ENCODE data around the gene PKD1. TPM values are rescaled to one million over a fixed set of nuclear protein-coding genes. Genes with fewer than 3 reads are reported as not detected.

Gene PKD1
- total RNA-seq, 5 donors from 2014 or later (not counting 1 experiment from before 2014, with no cell fraction given), result 99.4 to 152 (median 137) TPM

DNA sequence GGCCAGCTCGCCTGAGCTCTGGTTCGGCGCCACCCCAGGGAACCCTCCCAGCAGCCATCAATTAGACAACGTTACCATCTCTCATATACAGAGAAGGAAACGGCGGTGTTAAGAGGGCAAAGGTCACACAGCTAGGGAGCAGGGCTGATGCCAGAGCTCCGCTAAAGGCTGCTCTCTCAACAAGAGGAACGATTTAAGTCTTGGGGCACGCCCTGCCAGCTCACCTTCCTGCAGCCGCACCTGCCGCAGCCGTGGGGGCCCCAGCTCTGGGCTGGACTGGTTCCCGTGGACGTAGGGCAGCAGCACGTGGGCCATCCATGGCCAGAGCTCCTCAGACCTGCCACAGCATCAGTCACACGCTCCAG, 43.5 kb downstream of the PKD1 start:
- H3K4me3 Mint-ChIP-seq, result no peak overlapping the region
- no peaks in the 10 kb centered on the region for H3K9me3 Mint-ChIP-seq
- Histone ChIP-seq H3K9me3 (no peaks in the 10 kb centered on the region), H3K4me1 (ENCODE audit: control insufficient read depth in 1 of 2, extremely low read depth in 1 of 2, insufficient read depth in 2 of 2, low read length in 2 of 2) (no peaks in the 10 kb centered on the region), H3K27me3 (replicated peaks in 1 of 2; ENCODE audit: control insufficient read depth in 2 of 2, extremely low read depth in 1 of 2, insufficient read depth in 2 of 2, low read length in 1 of 2) (no peaks in the 10 kb centered on the region), H3K4me3 (ENCODE audit: control insufficient read depth in 1 of 2, extremely low read depth in 1 of 2, low read length in 1 of 2) (no peak overlapping the region), H3K36me3 (ENCODE audit: control insufficient read depth in 2 of 2, extremely low read depth in 1 of 2, insufficient read depth in 1 of 2, low read length in 1 of 2) (peaks cover 19 to 50% of the 10 kb centered on the region in 2 donors), H3K27ac (ENCODE audit: low read length) (no peak overlapping the region)
- ChIA-PET CTCF (no interaction called here), POLR2A (no interaction called here)
- no peaks in the 10 kb centered on the region for H3K4me1 Mint-ChIP-seq
- no peak overlapping the region for H3K27ac Mint-ChIP-seq
- 89% methylated on average over 13 of the region's 16 CpGs for WGBS (ENCODE audit: insufficient coverage)
- ATAC-seq (replicated peaks in 1 of 4) (no peak), DNase-seq (no peak)
- H3K27me3 Mint-ChIP-seq, result no peaks in the 10 kb centered on the region
- H3K36me3 Mint-ChIP-seq, result peaks cover 14% of the 10 kb centered on the region

DNA sequence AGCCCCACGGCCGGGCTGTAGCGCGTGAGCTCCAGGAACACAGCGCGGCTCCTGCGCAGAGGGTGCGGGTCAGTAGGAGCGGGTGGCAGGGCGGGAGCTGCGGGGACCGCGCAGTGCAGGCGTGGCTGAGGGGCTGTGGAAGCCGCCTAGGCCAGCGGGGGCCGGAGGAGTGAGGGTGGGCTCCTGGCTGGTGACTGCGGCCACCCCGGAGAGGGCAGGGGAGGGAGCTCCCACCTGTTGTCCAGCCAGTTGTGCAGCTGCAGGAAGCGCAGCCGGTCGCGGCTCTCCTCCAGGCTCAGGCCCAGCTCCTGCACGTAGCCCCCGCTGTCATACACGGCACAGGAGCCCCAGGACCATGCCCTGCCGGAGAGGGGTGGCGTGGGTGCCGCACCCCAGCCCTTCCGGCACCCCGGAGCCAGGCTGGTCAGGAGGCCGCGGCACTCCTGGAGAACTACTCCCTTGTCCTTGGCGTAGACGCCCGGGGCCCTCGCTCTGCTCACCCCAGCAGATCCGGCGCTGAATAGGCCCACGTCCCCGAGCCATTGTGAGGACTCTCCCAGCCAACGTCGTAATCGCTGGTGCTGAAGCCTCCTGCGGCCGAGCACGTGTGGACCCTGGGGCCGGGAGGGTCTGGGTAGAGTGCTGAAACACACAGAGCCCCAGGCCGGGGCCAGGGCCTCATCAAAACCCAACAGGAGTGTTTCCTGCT, 44.0 kb downstream of the PKD1 start:
- Histone ChIP-seq H3K27ac (ENCODE audit: low read length) (no peak overlapping the region), H3K9me3 (no peaks in the 10 kb centered on the region), H3K4me3 (ENCODE audit: control insufficient read depth in 1 of 2, extremely low read depth in 1 of 2, low read length in 1 of 2) (no peak overlapping the region), H3K4me1 (ENCODE audit: control insufficient read depth in 1 of 2, extremely low read depth in 1 of 2, insufficient read depth in 2 of 2, low read length in 2 of 2) (no peaks in the 10 kb centered on the region), H3K27me3 (replicated peaks in 1 of 2; ENCODE audit: control insufficient read depth in 2 of 2, extremely low read depth in 1 of 2, insufficient read depth in 2 of 2, low read length in 1 of 2) (no peaks in the 10 kb centered on the region), H3K36me3 (ENCODE audit: control insufficient read depth in 2 of 2, extremely low read depth in 1 of 2, insufficient read depth in 1 of 2, low read length in 1 of 2) (peaks cover 21 to 50% of the 10 kb centered on the region in 2 donors)
- Mint-ChIP-seq H3K27me3 (no peaks in the 10 kb centered on the region), H3K4me1 (no peaks in the 10 kb centered on the region), H3K4me3 (no peak overlapping the region), H3K9me3 (no peaks in the 10 kb centered on the region), H3K27ac (no peak overlapping the region), H3K36me3 (peaks cover 19% of the 10 kb centered on the region)
- DNase-seq (no peak), ATAC-seq (replicated peaks in 1 of 4) (peak in 1 of 4 experiments; percentile 3)
- WGBS (ENCODE audit: insufficient coverage), result 96% methylated on average over 40 of the region's 49 CpGs
- ChIA-PET CTCF (no interaction called here), POLR2A (no interaction called here)

DNA sequence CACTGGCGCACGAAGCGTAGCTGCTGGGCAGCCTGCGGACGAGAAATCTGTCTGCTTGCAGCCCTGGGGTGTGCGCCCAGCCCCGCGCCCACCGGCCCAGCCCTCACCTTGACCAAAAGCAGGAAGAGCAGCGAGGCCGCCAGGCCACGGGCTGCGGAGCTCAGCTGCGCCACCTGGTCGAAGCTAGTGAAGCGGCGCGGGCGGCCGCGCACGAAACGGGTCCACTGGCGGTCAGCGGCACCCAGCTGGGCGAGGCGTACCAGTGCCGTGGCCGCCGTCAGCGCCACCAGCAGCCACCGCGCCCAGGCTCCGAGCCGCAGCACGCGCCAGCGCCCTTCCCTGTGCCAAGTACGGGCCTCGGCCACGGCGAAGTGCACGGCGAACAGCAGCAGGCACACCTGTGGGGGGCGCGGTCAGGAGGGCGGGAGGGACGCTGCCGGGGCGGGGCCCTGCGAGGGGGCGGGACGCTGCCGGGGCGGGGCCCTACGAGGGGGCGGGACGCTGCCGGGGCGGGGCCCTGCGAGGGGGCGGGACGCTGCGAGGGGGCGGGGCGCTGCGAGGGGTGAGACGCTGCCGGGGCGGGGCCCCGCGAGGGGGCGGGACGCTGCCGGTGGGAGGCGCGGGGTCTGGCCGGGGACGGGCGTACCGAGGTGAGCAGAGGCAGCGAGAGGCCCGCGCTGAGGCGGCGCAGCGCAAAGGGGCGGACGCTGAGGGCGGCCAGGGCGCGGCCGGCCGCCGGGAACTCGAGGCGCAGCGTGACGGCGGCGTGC, 44.7 kb downstream of the PKD1 start:
- Histone ChIP-seq H3K9me3 (no peaks in the 10 kb centered on the region), H3K36me3 (ENCODE audit: control insufficient read depth in 2 of 2, extremely low read depth in 1 of 2, insufficient read depth in 1 of 2, low read length in 1 of 2) (peaks cover 24 to 55% of the 10 kb centered on the region in 2 donors), H3K27me3 (replicated peaks in 1 of 2; ENCODE audit: control insufficient read depth in 2 of 2, extremely low read depth in 1 of 2, insufficient read depth in 2 of 2, low read length in 1 of 2) (no peaks in the 10 kb centered on the region), H3K4me3 (ENCODE audit: control insufficient read depth in 1 of 2, extremely low read depth in 1 of 2, low read length in 1 of 2) (no peak overlapping the region), H3K27ac (ENCODE audit: low read length) (no peak overlapping the region), H3K4me1 (ENCODE audit: control insufficient read depth in 1 of 2, extremely low read depth in 1 of 2, insufficient read depth in 2 of 2, low read length in 2 of 2) (no peaks in the 10 kb centered on the region)
- ATAC-seq (replicated peaks in 1 of 4) (peak in 2 of 4 experiments; percentile 21 to 55), DNase-seq (peak in 17 of 35 experiments; percentile 1 to 30 (median 11))
- no peak overlapping the region for H3K4me3 Mint-ChIP-seq
- H3K27ac Mint-ChIP-seq, result no peak overlapping the region
- no peaks in the 10 kb centered on the region for H3K4me1 Mint-ChIP-seq
- POLR2A ChIA-PET, result no interaction called here
- no peaks in the 10 kb centered on the region for H3K9me3 Mint-ChIP-seq
- H3K36me3 Mint-ChIP-seq, result peaks cover 15% of the 10 kb centered on the region
- no peaks in the 10 kb centered on the region for H3K27me3 Mint-ChIP-seq
- 94% methylated on average over 82 of the region's 101 CpGs for WGBS (ENCODE audit: insufficient coverage)
- CTCF ChIA-PET, result no interaction called here

DNA sequence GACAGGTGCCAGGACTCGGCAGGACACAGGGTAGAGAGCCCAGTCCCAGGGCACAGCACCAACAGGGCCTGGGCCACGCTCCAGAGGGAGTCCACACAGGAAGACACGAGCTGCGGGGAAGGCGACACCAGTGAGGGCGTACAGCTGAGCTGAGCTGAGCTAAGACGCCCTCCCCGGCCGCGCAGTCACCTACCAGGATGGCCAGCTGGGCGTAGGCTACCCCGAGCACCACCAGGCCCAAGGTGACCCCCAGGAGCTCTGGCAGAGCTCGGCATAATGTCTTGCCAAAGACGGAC, 45.3 kb downstream of the PKD1 start:
- Mint-ChIP-seq H3K27ac (no peak overlapping the region), H3K4me1 (no peaks in the 10 kb centered on the region), H3K4me3 (no peak overlapping the region), H3K9me3 (no peaks in the 10 kb centered on the region), H3K27me3 (no peaks in the 10 kb centered on the region), H3K36me3 (peaks cover 12% of the 10 kb centered on the region)
- no peak for ATAC-seq (replicated peaks in 1 of 4)
- Histone ChIP-seq H3K9me3 (no peaks in the 10 kb centered on the region), H3K27ac (ENCODE audit: low read length) (no peak overlapping the region), H3K36me3 (ENCODE audit: control insufficient read depth in 2 of 2, extremely low read depth in 1 of 2, insufficient read depth in 1 of 2, low read length in 1 of 2) (peaks cover 23 to 58% of the 10 kb centered on the region in 2 donors), H3K4me1 (ENCODE audit: control insufficient read depth in 1 of 2, extremely low read depth in 1 of 2, insufficient read depth in 2 of 2, low read length in 2 of 2) (no peaks in the 10 kb centered on the region), H3K27me3 (replicated peaks in 1 of 2; ENCODE audit: control insufficient read depth in 2 of 2, extremely low read depth in 1 of 2, insufficient read depth in 2 of 2, low read length in 1 of 2) (no peaks in the 10 kb centered on the region), H3K4me3 (ENCODE audit: control insufficient read depth in 1 of 2, extremely low read depth in 1 of 2, low read length in 1 of 2) (no peak overlapping the region)
- POLR2A ChIA-PET, result no interaction called here
- DNase-seq, result no peak
- WGBS (ENCODE audit: insufficient coverage), result 93% methylated on average over 13 of the region's 14 CpGs
- CTCF ChIA-PET, result no interaction called here

DNA sequence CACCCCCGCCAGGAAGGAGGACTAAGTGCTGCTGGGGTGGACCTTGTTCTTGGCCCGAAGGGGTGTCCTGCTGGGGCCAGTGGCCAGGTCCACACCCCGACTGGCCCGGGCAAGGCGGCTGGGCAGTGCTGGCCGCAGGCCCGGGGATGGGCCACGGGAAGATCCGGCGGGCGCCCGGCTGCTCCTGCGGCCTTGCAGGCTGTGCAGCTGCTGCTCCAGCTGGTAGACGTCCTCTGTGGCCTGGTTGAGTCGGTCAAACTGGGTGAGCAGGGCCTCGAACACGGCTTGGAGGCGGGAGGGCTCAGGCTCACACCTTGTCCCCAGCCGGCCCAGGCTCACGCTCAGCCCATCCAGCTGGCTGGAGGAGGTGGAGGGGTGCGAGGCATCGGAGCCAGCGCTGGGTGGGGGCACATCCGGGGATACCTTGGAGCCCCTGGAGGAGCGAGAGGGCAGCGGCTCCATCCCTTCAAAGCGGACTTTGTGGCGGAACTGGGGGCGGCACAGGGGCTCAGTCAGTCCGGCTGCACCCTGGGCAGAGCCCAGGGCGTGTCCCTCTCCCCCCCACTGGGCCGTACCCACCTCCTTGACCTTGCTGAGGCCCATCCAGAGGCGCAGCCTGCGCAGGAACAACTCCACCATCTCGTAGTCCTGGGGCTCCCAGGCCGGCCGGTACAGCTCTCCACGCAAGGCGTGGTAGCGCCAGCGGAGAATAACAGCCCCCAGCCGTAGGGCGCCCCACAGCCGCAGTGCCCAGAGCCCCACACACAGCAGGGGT, 45.8 kb downstream of the PKD1 start:
- H3K27ac Mint-ChIP-seq, result no peak overlapping the region
- H3K4me1 ChIP-seq (ENCODE audit: control insufficient read depth in 1 of 2, extremely low read depth in 1 of 2, insufficient read depth in 2 of 2, low read length in 2 of 2), result no peaks in the 10 kb centered on the region
- ChIA-PET POLR2A (no interaction called here), CTCF (no interaction called here)
- ATAC-seq (replicated peaks in 1 of 4), result no peak
- no peaks in the 10 kb centered on the region for H3K4me1 Mint-ChIP-seq
- no peak for DNase-seq
- no peak overlapping the region for H3K4me3 ChIP-seq (ENCODE audit: control insufficient read depth in 1 of 2, extremely low read depth in 1 of 2, low read length in 1 of 2)
- H3K36me3 ChIP-seq (ENCODE audit: control insufficient read depth in 2 of 2, extremely low read depth in 1 of 2, insufficient read depth in 1 of 2, low read length in 1 of 2), result peaks cover 28 to 62% of the 10 kb centered on the region in 2 donors
- H3K9me3 ChIP-seq, result no peaks in the 10 kb centered on the region
- no peak overlapping the region for H3K4me3 Mint-ChIP-seq
- H3K36me3 Mint-ChIP-seq, result peaks cover 12% of the 10 kb centered on the region
- WGBS (ENCODE audit: insufficient coverage), result 93% methylated on average over 35 of the region's 44 CpGs
- no peak overlapping the region for H3K27ac ChIP-seq (ENCODE audit: low read length)
- H3K27me3 ChIP-seq (replicated peaks in 1 of 2; ENCODE audit: control insufficient read depth in 2 of 2, extremely low read depth in 1 of 2, insufficient read depth in 2 of 2, low read length in 1 of 2), result no peaks in the 10 kb centered on the region
- no peaks in the 10 kb centered on the region for H3K27me3 Mint-ChIP-seq
- no peaks in the 10 kb centered on the region for H3K9me3 Mint-ChIP-seq

DNA sequence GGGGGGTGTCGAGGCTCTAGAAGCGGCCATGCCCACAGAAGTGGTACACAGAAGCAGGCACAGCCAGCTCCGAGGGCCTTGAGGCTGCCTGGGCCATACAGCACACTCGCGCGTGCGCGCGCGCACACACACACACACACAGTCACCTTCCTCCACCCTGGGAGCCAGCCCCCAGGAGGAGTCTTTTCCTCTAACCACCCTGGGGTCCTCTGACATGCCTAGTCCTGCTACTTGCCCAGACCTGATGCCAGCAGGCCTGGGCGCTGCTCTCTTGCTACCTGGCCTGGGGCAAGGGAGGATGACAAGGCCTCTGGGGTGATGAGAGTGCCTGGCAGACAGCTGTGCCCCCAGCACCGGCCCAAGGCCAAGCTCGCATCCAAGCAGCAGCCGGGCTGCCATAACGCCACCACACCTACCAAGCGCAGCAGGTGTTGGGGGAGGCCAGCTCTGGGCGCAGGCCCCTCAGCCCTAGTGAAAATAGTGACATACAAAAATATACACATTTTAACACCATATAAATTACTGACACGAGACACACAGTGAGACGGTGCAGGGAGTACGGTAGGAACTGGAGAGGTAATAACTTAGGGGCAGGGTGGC, 46.8 kb downstream of the PKD1 start:
- no peak overlapping the region for H3K27ac Mint-ChIP-seq

More for the DNA sequence above, 46.8 kb downstream of the PKD1 start:
- H3K27me3 Mint-ChIP-seq, result no peaks in the 10 kb centered on the region
- Histone ChIP-seq H3K4me1 (ENCODE audit: control insufficient read depth in 1 of 2, extremely low read depth in 1 of 2, insufficient read depth in 2 of 2, low read length in 2 of 2) (no peaks in the 10 kb centered on the region), H3K9me3 (no peaks in the 10 kb centered on the region), H3K4me3 (ENCODE audit: control insufficient read depth in 1 of 2, extremely low read depth in 1 of 2, low read length in 1 of 2) (no peak overlapping the region), H3K27ac (ENCODE audit: low read length) (no peak overlapping the region), H3K27me3 (replicated peaks in 1 of 2; ENCODE audit: control insufficient read depth in 2 of 2, extremely low read depth in 1 of 2, insufficient read depth in 2 of 2, low read length in 1 of 2) (no peaks in the 10 kb centered on the region), H3K36me3 (ENCODE audit: control insufficient read depth in 2 of 2, extremely low read depth in 1 of 2, insufficient read depth in 1 of 2, low read length in 1 of 2) (peaks cover 31 to 64% of the 10 kb centered on the region in 2 donors)
- ChIA-PET CTCF (no interaction called here), POLR2A (no interaction called here)
- H3K36me3 Mint-ChIP-seq, result peaks cover 12% of the 10 kb centered on the region
- H3K4me1 Mint-ChIP-seq, result no peaks in the 10 kb centered on the region
- 93% methylated on average over 12 of the region's 20 CpGs for WGBS (ENCODE audit: insufficient coverage)
- no peaks in the 10 kb centered on the region for H3K9me3 Mint-ChIP-seq
- no peak for DNase-seq
- H3K4me3 Mint-ChIP-seq, result no peak overlapping the region
- ATAC-seq (replicated peaks in 1 of 4), result no peak

All from T-cell (primary cell).